HUES64 (cell line): ENCODE results near the gene TOM1. TPM values are rescaled to one million over a fixed set of nuclear protein-coding genes. Genes with fewer than 3 reads are reported as not detected.

Source experiments
- H3K27ac ChIP-seq: 2 replicates; pipeline ENCODE4 v1.7.0; 2013; ENCODE audit warnings: low read depth, low read length, inconsistent platforms
- H3K27me3 ChIP-seq: 2 replicates; pipeline ENCODE4 v1.6.1; 2013; ENCODE audit warnings: mild to moderate bottlenecking, low read length; ENCODE audit not compliant: insufficient read depth
- H3K36me3 ChIP-seq: 2 replicates; pipeline ENCODE4 v1.6.1; 2013; ENCODE audit warnings: mild to moderate bottlenecking, low read length; ENCODE audit not compliant: insufficient read depth
- H3K4me1 ChIP-seq: 2 replicates; pipeline ENCODE4 v1.6.1; 2013; ENCODE audit warnings: mild to moderate bottlenecking, low read length, moderate library complexity; ENCODE audit not compliant: insufficient read depth
- H3K4me3 ChIP-seq: 2 replicates; pipeline ENCODE4 v1.5.1; 2013; ENCODE audit warnings: mild to moderate bottlenecking, low read length, moderate library complexity
- H3K9ac ChIP-seq: 2 replicates; pipeline ENCODE4 v1.6.1; 2013; ENCODE audit warnings: mild to moderate bottlenecking, low read depth, low read length
- H3K9me3 ChIP-seq: 2 replicates; pipeline ENCODE4 v1.6.1; 2013; ENCODE audit warnings: low read depth, low read length; ENCODE audit not compliant: insufficient read depth
- WGBS: fragments of 150-250, 120-280 bp; methylation state at CpG from one replicate; pipeline ENCODE4 v1.1.7; 2013; ENCODE audit warnings: missing lambda C conversion rate; 5-methylcytosine and 5-hydroxymethylcytosine counted together
- polyA plus RNA-seq, 2 experiments: library from polyadenylated mRNA; stranded (reverse); fragments of 50-300 nt; gene quantifications; one replicate each; pipeline ENCODE4 v1.2.3, GENCODE V29; 2013

TOM1 gene
- 14.4 TPM for polyA plus RNA-seq (2013, experiment 1 of 2)
- polyA plus RNA-seq (2013, experiment 2 of 2) = 16.3 TPM

DNA sequence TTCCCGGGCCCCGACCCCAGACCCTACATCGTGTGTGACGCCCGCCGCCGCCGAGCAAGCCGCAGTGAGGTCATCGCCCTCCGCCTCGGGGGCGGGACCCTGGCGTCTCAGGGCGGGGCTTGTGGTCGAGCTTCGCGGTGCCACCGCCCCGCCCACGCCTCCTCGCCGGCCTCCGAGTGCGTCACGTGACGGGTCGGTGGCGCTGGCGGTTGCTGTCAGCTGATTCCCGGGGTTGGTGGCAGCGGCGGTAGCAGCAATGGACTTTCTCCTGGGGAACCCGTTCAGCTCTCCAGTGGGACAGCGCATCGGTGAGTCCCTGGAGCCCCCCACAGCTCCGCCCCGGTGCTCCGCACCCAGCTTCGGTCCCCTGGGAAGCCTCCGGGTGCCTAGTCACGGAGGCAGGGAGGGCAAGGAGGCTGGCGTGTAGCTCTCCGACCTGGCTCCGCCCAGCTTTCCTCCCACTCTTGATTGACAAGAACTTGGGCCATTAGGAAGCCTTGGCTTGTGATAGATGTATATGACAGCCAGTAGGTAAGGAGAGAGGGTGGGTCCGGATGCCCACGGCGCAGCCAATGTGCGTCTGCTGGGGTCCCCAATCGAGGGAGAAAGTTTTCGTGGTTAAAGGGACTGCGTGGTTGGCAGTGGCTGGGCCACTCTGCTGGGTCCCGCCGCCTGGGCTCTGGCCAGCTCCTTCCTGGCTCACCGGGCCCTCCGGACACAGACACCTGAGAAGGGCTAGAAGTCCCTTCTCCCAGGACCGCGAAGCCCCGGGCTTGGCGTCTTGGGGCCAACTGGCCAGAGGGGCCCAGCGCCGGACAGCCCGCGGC, at the start of gene TOM1:
Gene TOM1 (plus strand): TSS at position 222 of the 827 bp plus-strand sequence. CDS start 35 bp downstream, at position 257.
- Histone ChIP-seq H3K27me3 (no peaks in the 10 kb centered on the region), H3K4me3 (peak within 1 kb of the TSS; percentile 67), H3K36me3 (peaks cover 28% of the 10 kb centered on the region), H3K27ac (peak within 1 kb of the TSS; percentile 51), H3K9me3 (no peaks in the 10 kb centered on the region), H3K4me1 (no peaks in the 10 kb centered on the region), H3K9ac (peak within 1 kb of the TSS; percentile 64)
- under 1% methylated on average over 64 of the region's 64 CpGs for WGBS

DNA sequence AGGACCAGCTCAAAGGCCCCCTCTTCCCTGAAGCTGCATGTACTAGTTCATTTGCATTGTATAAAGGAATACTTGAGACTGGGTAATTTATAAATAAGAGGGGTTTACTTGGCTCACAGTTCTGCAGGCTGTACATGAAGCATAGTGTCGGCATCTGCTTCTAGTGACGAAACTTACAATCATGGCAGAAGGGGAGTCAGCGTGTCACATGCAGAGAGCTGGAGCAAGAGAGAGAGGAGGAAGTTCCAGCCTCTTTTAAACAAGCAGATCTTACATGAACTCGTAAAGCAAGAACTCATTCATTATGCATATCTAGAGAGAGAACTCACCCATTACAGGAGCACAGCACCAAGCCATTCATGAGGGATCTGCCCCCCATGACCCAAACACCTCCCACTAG, 49.5 kb upstream of the TOM1 start:
- Histone ChIP-seq H3K9me3 (no peaks in the 10 kb centered on the region), H3K9ac (no peak overlapping the region), H3K4me3 (no peak overlapping the region), H3K36me3 (no peaks in the 10 kb centered on the region), H3K27ac (no peak overlapping the region), H3K4me1 (no peaks in the 10 kb centered on the region), H3K27me3 (no peaks in the 10 kb centered on the region)
- 89% methylated on average over 4 of the region's 4 CpGs for WGBS

DNA sequence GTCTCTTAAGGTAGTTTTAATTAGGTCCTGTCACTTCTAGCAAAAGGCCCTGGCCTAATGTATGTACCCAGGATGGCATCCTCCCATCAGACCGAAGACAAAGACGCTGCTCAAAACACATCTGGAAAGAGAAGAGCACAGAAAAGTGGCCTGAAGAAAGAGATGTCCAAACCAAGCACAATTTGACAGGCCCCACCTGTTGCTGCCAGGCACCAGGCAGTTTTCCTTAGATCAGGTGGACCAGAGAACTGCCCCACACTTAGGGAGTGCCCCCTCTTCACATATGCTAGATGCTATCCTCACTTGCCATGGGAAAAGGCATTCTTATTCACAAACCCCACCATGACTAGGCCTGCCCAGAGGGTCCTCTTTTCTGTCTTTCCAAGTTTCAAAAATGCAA, 45.7 kb upstream of the TOM1 start:
- Histone ChIP-seq H3K27ac (no peak overlapping the region), H3K27me3 (no peaks in the 10 kb centered on the region), H3K9ac (no peak overlapping the region), H3K4me3 (no peak overlapping the region), H3K9me3 (no peaks in the 10 kb centered on the region), H3K4me1 (peaks cover 6% of the 10 kb centered on the region; the same call in 1 of the 2 replicates), H3K36me3 (peaks cover 3% of the 10 kb centered on the region)
- WGBS = 98% methylated on average over 2 of the region's 2 CpGs

DNA sequence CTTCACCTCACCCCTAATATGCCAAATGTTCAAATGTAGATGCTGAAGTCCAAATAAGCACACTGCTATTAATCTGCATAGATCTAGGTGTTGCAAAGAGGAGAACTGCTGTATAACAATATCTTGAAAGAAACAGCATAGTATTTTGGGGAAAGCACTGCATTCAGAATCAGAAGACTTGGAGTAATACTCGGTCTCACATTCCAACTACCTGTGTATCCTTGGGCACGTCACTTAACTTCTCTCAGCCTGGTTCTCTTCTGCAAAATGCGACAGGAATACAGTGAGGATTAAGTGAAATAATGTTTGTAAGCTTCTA, 42.7 kb upstream of the TOM1 start:
- Histone ChIP-seq H3K9ac (peak overlapping the region; percentile 97), H3K9me3 (no peaks in the 10 kb centered on the region), H3K4me3 (peak overlapping the region; percentile 69), H3K27me3 (no peaks in the 10 kb centered on the region), H3K27ac (peak overlapping the region; percentile 93), H3K4me1 (peaks cover 9% of the 10 kb centered on the region; the same call in 1 of the 2 replicates), H3K36me3 (peaks cover 25% of the 10 kb centered on the region)
- 12% methylated on average over 3 of the region's 3 CpGs for WGBS

DNA sequence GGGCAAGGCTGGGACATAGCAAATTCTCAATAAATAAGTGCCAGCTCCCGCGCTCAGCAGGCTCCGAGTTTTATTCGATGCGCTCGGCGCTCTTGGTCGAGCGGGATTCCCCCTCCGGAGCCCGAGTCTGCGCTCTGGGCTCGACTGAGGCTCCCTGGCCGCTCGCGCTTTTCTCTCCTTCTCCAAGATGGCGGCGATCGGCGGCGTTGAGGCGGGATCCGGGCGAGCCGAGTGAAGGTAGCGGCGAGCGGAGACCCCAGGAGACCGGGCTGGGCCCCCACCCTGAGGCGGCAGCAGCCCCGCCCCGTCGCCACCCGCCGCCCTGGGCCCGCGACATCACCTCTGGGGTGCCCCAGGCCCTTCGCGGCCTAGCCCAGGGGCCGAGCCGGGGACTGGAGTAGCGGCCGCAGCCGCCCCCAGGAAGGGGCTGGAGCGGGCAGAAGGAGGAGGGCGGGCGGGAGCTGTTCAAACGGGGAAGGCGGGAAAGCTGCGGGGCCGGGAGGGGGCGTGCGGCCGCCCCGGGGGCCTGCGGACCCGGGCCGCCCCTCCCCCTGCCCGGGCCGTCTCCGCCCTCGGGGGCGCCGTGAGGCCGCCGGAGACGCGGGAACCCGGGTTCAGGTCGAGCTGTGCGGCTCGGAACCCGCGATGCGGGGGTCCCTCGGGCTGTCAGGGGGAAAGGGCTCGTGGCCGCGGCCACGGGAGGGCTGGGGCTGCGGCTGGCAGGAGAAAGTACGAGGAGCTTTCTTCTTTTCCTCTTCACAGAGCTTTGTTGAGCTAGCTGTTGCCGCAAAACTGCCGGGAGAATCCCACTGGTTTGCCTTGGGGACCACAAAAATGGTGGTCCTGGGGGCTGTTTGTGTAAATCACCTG, 42.1 kb upstream of the TOM1 start, which contains the start of gene HMGXB4:
Gene HMGXB4 (plus strand): TSS at position 173 of the 870 bp plus-strand sequence. CDS start 4,898 bp downstream, outside the sequence.
- Histone ChIP-seq H3K9ac (peak within 1 kb of the TSS; percentile 97), H3K4me3 (peak within 1 kb of the TSS; percentile 69), H3K4me1 (peaks cover 9% of the 10 kb centered on the region; the same call in 1 of the 2 replicates), H3K27me3 (no peaks in the 10 kb centered on the region), H3K27ac (peak within 1 kb of the TSS; percentile 93), H3K9me3 (no peaks in the 10 kb centered on the region), H3K36me3 (peaks cover 31% of the 10 kb centered on the region)
- WGBS = under 1% methylated on average over 84 of the region's 84 CpGs

DNA sequence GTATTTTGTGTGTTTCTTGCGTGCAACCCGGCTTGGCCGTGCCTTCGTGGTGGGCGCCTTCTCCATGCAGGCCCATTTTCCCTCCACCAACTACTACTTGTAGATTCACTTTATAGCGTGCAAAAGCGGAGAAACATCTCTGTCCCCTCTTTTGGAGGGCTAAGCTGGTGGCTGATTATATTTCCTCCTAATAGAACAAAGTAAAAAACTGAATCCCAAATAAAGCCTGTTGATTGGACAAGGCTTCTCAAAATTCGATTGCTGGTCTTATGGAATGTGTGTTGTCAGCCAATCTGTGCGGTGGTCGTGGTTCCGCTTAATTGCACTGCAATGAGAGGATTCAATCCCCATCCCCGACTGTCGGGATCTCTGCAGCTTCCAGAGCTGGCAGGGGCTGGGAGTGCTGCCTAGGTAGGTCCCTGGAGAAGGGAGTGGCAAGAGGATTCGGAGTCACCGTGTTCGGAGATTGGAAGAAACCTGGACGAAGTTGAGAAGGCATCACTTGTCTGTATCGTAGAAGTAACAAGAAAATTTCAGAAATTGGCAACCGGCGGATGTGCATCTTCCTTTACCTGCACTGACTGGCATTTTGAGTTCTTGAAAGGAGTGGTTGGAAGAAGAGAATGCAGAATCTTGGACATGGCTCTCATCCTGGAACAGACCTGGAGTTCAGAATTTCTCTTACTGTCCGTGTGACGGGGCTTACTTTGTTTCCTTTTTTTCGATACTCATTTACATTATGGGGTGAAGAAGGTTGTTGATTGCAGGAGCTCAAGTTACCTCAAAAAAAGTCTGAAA, 41.3 kb upstream of the TOM1 start:
- Histone ChIP-seq H3K27me3 (no peaks in the 10 kb centered on the region), H3K36me3 (peaks cover 39% of the 10 kb centered on the region), H3K27ac (peak overlapping the region; percentile 93), H3K4me3 (peak overlapping the region; percentile 69), H3K9ac (peak overlapping the region; percentile 97), H3K9me3 (no peaks in the 10 kb centered on the region), H3K4me1 (peaks cover 9% of the 10 kb centered on the region; the same call in 1 of the 2 replicates)
- 26% methylated on average over 23 of the region's 23 CpGs for WGBS

DNA sequence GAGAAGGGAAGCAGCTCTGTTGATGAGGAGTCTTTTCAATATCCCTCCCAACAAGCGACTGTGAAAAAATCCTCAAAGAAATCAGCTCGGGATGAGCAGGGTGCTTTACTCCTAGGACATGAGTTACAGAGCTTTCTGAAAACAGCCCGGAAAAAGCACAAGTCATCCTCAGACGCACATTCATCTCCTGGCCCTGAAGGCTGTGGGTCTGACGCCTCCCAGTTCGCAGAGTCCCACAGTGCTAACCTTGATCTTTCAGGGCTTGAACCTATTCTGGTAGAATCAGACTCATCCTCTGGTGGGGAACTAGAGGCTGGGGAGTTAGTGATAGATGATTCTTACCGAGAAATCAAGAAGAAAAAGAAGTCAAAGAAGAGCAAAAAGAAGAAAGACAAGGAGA, 34.7 kb upstream of the TOM1 start:
- H3K27me3 ChIP-seq = no peaks in the 10 kb centered on the region
- 97% methylated on average over 7 of the region's 7 CpGs for WGBS
- H3K4me3 ChIP-seq = no peak overlapping the region
- H3K9ac ChIP-seq = no peak overlapping the region
- peaks cover 92% of the 10 kb centered on the region for H3K36me3 ChIP-seq
- H3K4me1 ChIP-seq = no peaks in the 10 kb centered on the region
- H3K9me3 ChIP-seq = no peaks in the 10 kb centered on the region
- H3K27ac ChIP-seq = no peak overlapping the region

DNA sequence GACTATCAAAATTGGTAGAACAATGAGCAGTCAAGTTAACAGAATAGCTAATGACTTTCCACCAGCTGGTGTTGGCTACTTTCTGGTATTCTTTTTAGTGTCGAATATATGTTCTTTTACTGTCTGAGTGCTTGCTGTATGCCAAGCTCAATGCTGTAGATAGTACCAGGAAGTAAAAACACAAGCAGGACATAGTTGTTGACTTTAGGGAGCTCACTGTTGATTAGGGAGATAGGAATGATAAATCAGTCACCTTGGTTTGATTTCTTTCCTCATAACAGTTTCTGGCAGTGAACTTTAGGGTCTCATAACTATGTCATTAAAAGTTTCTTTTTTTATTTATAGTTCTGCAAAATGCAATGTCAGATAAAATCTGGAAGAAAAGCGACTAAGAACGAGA, 33.4 kb upstream of the TOM1 start:
- no peak overlapping the region for H3K27ac ChIP-seq
- 91% methylated on average over 3 of the region's 3 CpGs for WGBS
- H3K9ac ChIP-seq = no peak overlapping the region
- H3K4me3 ChIP-seq = no peak overlapping the region
- H3K36me3 ChIP-seq = peaks cover 98% of the 10 kb centered on the region
- H3K27me3 ChIP-seq = no peaks in the 10 kb centered on the region
- no peaks in the 10 kb centered on the region for H3K9me3 ChIP-seq
- no peaks in the 10 kb centered on the region for H3K4me1 ChIP-seq

DNA sequence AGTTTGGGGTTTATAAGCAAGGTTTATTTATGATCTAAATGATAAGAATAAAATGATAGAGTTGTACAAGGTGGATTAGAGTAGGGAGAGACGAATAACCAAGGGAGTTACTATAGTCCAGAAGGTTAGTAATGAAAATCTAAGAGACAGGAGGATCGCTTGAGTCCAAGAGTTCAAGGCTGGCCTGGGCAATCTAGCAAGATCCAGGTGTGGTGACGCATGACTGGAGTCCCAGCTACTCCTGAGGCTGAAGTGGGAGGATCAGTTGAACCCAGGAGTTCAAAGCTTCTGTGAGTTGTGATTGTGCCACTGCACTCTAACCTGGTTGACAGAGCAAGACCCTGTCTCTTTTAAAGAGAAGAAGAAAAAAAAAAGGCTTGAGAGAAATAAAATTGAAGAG, 30.1 kb upstream of the TOM1 start:
- Histone ChIP-seq H3K27me3 (no peaks in the 10 kb centered on the region), H3K9ac (no peak overlapping the region), H3K36me3 (peaks cover 98% of the 10 kb centered on the region), H3K4me3 (no peak overlapping the region), H3K9me3 (no peaks in the 10 kb centered on the region), H3K4me1 (no peaks in the 10 kb centered on the region), H3K27ac (no peak overlapping the region)
- 95% methylated on average over 3 of the region's 3 CpGs for WGBS

DNA sequence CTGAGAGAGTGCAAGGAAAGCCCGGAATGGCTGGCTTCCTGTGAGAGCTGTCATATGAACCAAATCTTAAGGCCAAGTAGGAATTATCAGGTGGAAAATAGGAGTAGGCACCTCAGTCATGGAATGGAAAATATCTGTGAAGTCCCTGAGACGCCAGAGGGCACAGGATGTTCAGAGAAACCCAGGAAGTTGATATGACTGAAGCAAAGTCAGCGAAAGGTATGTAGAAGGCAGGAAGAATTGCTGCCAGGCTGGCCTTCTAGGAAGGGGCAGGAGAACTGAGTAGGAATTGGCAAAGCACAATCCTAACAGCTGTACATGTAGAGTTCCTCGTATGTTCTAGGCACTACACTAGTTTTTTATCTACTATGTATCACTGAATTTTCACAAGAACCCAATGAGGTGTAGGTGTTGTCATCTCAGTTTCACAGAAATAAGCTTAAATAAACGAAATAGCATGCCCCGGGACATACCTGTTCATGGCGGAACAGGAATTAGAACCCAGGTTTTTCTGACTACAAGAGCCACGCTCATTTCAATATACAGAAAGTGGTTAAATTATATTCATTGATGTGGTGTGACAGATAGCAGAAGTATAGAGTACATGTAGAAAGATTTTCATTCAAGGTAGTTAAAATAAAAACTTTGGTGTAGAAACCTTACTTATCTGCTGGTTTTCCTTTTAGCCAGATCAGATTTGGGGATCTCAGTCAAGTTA, 25.4 kb upstream of the TOM1 start:
- Histone ChIP-seq H3K36me3 (peaks cover 88% of the 10 kb centered on the region), H3K9me3 (no peaks in the 10 kb centered on the region), H3K4me3 (no peak overlapping the region), H3K4me1 (no peaks in the 10 kb centered on the region), H3K27me3 (no peaks in the 10 kb centered on the region), H3K9ac (no peak overlapping the region), H3K27ac (no peak overlapping the region)
- WGBS = 97% methylated on average over 8 of the region's 8 CpGs
